Measurements from ENCODE around the gene MKRN1.
A peak's percentile ranks its signal among the peaks of the same experiment; 100 is the strongest.
"Not testable (repeated sequence)": the region's sequence is repeated elsewhere in the genome, so short reads cannot be mapped to it uniquely, and the experiment has no call there.

The MKRN1 gene, protein sequence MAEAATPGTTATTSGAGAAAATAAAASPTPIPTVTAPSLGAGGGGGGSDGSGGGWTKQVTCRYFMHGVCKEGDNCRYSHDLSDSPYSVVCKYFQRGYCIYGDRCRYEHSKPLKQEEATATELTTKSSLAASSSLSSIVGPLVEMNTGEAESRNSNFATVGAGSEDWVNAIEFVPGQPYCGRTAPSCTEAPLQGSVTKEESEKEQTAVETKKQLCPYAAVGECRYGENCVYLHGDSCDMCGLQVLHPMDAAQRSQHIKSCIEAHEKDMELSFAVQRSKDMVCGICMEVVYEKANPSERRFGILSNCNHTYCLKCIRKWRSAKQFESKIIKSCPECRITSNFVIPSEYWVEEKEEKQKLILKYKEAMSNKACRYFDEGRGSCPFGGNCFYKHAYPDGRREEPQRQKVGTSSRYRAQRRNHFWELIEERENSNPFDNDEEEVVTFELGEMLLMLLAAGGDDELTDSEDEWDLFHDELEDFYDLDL

DNA sequence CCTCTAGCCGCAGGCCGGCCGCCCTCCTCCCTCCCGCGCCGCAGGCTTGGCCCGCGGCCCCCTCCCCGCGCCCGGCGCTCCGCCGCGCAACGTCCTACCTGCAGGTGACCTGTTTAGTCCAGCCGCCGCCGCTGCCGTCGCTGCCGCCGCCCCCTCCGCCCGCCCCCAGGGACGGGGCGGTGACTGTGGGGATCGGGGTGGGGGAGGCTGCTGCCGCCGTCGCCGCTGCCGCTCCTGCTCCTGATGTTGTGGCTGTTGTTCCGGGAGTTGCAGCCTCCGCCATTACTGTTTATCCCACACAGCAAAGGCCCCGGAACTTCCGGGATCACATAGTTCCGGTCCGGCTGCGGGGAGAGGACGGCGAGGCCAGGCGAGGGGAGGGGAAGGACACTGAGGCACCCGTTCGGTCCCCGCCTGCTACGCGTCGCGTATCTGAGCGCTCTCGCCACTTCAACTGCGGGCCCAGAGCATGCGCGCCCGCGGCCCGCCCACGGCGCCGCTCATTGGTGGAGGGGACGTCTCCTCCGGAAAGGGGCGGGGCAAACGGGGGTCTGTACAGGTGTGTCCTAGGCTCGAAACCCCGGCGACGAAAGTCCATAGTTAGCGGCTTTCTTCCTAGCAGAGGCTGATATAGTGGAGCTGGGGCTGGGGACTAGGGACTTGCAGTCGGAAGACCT is at the start of gene MKRN1:
TSS of gene MKRN1 (minus strand) at position 444 of the 677 bp plus-strand sequence. CDS start at position 283, 161 bp downstream.
- peak; percentile 59 to 61 for DNase-seq (ENCODE audit: low read depth in 2 of 2)

DNA sequence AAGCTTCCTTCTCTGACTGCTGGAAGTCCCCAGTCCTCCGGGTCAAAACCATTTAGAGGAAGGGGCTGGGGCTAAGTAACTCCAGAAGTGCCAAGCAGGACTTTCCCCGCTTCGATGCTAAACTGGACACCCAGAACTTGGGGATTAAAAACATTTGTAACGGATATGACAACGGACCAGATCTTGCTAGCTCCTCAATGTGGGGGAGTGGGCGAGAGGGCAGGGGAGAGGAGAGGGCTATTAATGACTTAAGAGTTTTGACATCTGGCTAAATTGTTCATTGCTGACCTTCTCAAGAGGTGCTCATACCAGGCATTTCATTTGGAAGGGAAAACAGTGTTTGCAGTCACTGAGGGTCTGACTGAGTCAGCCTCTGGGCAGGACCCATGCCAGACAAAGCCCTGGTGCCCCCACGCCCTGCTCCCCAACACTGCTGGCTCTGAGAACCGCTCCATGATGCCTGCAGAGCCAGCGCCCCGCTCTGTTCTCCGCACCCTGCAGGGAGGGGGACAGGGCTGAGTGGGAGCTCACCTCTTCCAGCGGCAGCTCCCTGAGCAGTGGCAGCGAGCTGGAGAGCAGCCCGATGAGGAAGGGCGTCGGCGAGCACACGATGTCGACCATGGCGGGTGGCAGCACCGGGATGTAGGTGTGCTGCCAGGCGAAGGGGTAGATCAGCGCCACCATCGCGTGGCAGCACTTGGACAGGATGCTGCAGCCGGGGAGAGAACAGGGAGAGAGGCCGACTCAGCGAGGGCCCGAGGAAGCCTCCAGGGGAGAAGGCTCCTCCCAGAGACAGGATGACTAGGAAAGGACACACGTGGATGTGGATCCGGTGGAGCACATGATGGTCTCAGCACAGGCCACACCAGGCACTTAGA is 47.7 kb upstream of the MKRN1 start:
- no peak for DNase-seq (ENCODE audit: low read depth in 2 of 2)

DNA sequence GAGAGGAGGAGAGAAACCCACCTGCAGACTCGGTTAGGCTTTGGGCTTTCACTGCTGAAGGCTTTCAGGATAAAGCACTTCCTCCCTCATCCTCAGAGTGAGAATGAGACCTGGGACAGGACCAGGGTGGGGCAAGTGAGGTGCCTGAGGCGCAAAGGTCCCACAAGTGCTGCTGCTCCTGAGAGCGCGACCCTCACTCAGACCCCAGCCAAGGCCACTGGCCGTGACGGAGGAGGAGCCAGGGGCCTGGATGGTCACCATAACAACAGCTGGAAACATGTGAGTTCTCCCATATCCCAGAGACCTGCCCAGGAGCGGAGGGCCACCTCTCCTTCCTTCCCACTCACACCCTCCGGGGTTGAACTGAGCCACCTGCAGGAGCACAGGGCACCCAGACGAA is 46.9 kb upstream of the MKRN1 start:
- no peak for DNase-seq (ENCODE audit: low read depth in 2 of 2)

DNA sequence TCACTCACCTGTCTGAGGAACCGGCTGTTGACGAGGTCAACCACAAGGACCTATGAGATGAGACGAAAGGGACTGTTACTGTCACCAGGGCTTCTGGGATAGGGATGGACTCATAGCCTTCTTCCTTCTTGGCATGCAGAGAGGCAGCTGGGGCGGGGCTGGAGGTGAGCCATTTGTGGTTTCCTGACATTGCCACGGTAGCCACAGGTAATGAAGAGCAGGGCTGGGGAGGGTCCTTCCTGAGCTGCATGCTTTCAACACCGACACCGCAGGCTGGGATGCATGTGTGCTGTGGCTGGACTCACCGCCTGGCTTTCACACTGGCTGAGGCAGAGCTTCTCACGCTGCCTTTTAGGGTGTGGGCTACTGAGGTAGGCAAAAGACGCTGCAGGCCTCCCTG is 46.4 kb upstream of the MKRN1 start:
- DNase-seq (ENCODE audit: low read depth in 2 of 2) = peak in 1 of 2 experiments; percentile 49

DNA sequence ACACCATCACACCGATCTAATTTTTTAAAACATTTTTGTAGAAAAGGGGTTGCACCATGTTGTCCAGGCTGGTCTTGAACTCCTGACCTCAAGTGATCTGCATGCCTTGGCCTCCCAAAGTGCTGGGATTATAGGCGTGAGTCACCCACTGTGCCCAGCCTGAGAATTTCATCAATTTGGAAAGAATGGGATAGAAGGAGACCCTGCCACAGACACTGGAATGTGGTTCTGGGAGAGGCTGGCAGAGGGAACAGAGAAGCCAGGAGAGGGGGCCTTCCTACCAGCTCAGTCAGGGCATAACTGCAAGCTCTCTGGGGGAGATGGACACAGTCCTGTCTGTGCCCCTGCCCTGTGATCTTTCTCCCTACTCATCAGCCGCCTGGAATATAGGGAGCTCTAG is 42.1 kb upstream of the MKRN1 start:
- no peak for DNase-seq (ENCODE audit: low read depth in 2 of 2)

DNA sequence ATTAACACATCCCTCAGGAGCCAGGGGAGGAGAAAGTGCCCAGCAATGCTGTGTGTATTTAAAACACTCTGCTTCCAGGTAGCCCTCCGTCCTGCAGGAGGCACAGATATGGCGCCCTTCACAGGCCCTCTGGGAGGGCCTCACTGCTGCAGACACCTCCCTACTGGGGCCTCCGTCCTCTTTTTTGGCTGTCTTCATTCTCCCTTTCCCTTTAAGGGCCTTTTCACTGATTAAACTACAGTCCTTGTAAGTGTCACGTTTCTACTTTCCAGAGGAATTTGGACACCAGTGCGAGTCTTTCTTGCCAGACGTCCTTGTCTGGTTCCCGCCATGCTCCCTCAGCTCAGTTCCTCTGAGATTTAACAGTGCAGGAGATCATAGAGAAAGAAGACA is 39.7 kb upstream of the MKRN1 start:
- DNase-seq (ENCODE audit: low read depth in 2 of 2) = no peak

DNA sequence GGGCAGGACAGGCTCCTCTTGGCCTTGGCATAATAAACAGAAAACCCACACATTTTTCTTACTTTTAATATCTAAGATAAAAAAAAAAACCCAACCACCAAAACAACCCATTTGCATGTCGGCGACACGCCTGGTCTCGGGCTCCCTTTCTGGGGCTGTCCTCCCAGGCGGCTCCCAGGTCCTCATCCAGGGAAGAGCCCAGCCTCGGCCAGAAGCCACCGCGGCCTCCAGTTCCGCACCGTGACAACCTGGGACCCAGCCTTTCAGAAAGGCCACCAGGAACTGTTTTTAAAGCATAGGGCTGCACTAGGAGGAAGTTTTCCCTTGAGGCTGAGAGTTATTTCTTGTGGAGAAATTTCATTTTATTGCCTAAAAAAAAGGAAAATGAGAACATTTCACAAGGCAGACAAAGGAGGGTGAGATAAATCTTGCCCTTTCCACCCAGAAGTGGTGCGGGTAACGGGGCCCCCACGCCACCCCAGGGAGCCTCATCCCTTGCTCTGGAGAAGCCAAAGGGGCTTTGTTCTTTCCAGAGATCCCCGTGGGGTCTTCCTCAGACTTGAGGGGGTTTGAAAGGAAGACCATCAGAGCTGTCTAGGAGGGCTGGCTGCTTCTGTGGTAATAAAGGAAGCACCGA is 39.2 kb upstream of the MKRN1 start:
- DNase-seq (ENCODE audit: low read depth in 2 of 2) = no peak

DNA sequence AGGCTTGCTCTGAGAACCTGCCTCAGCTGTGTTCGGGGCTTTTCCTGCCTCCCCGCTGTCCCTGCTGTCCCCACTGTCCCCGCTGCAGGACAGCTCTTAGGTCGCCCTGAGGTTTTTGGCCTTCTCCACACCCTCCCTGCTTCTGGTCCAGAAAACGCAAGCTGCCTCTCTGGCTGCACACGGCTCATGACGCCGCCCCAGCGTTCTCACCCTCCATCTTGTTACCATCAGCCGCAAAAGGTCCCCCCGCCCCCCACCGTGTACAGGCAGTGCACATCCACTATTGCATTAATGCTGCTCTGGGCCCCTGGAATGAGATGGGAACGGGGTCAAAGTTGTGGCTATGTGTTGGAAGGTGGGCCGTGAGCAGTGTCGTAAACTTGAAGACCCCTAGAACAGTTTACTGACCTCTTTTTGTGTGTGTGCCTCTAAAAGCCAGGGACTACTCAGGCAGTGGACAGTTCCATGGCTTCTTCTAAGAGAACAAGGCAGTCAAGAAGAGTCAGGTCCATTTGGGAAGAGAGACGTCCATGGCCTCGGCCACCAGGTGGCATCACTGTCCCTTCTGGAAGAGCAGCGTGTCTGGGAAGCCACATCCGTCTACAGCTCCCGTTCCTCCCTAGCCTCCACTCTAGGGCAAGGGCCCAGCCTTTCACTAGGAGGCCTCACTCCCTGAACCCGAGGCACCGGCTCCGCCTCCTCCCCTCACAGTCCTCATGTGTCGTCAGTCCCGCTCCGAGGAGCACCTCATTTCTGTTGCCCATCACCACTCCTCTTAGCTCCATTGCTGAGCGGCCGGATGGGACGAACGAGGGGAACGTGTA is 38.5 kb upstream of the MKRN1 start:
- DNase-seq (ENCODE audit: low read depth in 2 of 2) = peak; percentile 70 to 72

DNA sequence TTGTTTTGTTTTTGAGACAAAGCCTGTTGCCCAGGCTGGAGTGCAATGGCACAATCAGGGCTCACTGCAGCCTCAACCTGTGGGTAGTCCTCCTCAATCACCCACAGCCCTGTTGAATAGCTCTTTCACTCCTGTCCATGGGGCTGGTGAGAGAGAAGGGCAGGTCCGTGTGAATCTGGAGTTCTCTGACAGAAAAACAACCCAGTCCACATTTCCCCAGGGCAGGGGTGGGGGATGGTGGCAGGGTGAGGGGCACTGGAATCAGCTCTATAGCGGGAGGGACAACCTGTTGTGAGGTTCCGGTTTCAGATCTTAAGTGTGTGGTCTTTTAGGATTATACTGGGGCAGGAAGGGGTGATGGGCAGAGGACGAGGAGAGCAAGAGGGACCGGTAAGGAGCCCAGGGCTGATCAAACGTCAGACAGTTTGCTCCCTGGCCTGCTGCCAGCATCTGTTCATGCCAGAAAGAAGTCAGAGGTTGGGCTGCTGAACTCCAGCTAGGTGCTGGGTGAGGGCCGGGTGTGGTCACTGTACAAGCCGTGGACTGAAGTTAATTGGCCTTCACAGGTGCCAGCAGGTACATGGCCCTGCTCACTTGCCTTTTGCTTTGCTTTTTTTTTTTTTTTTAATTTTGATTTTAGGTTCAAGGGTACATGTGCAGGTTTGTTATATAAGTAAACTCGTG is 33.2 kb upstream of the MKRN1 start:
- no peak for DNase-seq (ENCODE audit: low read depth in 2 of 2)

DNA sequence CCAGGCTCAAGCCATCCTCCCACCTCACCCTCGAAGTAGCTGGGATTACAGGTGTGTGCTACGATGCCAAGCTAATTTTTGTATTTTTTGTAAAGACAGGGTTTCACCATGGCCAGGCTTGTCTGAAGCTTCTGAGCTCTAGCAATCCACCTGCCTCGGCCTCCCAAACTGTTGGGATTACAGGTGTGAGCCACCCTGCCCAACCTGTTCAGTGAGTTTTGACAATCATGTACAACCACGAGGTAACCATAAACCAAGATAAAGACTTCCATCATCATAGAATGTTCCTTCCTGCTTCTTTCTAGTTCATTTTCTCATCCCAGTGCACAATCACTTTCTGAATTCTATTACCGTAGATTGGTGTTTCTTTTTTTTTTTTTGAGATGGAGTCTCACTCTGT is 30.5 kb upstream of the MKRN1 start:
- DNase-seq (ENCODE audit: low read depth in 2 of 2) = no peak

DNA sequence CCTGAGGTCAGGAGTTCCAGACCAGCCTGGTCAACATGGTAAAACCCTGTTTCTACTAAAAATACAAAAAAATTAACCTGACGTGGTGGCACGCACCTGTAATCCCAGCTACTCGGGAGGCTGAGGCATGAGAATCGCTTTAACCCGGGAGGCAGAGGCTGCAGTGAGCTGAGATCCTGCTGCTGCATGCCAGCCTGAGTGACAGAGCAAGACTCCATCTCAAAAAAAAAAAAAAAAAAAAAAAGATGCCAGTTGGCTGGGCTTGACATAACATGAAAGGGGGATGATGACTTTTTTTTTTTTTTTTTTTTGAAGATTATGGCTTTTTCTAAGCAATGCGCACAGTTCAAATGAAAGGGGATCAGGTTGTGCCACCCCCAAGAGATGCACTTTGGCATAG is 28.3 kb upstream of the MKRN1 start:
- not testable (repeated sequence) for DNase-seq (ENCODE audit: low read depth in 2 of 2)

DNA sequence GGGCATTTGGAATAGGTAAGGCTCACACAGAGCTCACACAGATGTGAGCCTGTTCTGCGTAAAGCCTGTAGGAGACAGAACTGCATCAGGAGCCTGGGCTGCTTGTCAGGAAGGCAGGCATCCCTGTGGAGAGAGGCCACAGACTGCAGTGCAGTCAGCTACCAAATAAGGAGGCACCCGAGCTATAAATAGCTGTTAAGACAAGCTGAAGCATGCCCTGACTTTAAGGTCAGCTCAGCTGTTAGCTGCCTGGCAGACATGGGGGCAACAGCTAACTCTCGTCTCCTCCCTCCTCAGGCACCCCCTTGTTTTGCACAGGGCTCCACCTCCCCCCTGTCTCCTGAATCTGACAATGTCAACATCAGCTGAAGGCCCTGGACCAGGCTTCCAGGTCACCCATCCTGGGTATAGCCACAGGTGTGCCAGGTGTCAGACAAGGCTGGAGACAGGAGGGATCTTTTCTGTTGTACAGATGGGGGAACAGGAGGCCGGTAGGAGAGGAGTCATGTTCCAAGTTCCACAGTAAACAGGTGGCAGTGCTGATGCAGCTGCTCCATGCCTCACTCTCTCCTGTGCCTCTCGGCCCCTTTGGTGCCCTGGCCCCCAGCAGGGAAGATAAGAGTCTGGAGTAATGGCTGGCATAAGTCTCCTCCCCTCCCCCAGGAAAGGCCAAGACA is 27.6 kb upstream of the MKRN1 start:
- peak in 1 of 2 experiments; percentile 22 for DNase-seq (ENCODE audit: low read depth in 2 of 2)

DNA sequence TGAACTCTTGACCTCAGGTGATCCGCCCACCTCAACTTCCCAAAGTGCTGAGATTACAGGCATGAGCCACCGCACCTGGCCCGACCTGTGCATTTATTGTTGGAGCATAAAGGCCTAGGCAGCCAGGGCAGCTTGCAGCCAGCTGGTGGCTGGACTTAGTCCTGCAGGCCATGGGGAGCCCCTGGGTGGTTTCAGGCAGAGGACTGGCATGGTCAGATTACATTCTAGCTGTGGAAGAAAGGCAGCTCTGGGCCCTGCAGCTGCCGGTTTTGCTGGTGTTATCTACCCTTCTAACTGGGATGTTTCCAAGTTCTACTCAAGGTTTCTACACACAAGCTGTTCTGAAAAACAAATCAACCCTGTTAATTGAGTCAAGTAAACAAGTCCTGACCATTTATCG is 22.7 kb upstream of the MKRN1 start:
- DNase-seq (ENCODE audit: low read depth in 2 of 2) = no peak

DNA sequence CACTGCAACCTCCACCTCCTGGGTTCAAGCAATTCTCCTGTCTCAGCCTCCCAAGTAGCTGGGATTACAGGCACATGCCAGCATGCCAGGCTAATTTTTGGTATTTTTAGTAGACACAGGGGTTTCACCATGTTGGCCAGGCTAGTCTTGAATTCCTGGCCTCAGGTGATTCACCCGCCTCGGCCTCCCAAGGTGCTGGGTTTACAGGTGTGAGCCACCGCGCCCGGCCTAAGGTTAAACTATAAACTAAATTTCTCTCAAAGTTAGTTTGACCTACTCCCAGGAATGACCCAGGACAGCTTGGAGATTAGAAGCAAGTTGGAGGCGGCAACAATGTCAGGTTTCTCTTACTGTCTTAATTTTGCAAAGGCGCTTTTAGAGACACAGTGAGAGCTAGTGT is 18.5 kb upstream of the MKRN1 start:
- not testable (repeated sequence) for DNase-seq (ENCODE audit: low read depth in 2 of 2)

DNA sequence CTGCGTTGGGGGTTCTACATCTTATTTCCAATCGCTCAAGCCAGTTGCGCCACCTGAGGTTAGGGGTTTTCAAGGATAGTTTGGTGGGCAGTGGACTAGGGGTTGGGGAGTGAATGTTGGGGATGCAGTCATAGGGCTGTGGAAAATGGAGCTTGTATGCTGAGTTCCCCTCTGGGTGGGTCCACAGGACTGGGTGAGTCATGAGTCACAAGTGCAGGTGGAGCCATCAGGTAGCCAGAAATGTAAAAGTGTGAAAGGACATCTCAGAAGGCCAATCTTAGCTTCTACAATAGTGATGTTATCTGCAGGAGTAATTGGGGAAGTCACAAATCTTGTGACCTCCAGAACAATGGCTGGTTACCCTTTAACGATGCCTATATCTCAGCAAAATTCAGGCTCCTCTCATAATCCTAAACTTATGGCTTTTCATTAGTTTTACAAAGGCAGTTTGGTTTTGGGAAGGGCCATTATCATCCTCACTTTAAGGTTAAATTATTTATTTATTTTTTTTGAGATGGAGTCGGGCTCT is 18.0 kb upstream of the MKRN1 start:
- no peak for DNase-seq (ENCODE audit: low read depth in 2 of 2)

DNA sequence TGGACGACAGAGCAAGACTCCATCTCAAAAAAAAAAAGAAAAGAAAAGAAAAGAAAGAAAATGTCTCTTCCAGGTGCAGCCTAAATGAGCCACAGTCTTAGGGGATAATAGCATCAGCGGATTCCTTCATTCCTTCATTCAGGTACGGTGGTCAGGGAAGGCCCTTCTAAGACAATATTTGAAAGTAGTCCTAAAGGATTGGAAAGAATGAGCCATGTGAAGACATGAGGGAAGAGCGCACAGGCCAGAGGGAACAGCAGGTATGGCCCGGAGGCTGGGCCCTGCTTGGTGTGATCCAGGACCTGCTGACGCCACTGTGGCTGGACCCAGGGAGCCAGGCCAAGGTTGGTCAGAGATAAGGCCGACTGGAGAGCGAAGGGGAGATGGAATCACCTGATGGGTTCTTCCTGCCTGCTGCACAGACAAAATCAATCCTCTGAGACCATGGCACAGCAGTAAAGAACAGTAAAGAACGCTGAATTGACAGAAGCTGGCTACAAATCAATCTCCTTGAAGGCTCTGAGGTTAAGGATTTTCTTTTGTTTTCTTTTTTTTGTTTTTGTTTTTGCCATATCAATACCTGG is 16.3 kb upstream of the MKRN1 start:
- no peak for DNase-seq (ENCODE audit: low read depth in 2 of 2)

DNA sequence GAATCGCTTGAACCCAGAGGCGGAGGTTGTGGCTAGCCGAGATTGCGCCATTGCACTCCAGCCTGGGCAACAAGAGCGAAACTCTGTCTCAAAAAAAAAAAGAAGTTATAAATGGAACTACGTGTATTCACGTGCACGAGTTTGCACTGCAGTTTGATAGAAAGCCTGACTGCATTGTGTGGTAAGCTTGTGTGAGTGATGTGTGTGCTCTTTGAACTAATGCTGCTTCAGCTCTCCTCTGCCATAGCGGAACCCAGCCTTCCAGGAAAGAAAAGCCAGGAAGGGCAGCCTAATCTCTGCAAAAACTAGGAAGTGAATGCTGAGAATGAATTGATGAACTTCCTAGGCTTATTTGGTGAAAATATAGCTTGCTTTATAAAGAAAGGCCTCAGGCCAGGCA is 15.6 kb upstream of the MKRN1 start:
- no peak for DNase-seq (ENCODE audit: low read depth in 2 of 2)

DNA sequence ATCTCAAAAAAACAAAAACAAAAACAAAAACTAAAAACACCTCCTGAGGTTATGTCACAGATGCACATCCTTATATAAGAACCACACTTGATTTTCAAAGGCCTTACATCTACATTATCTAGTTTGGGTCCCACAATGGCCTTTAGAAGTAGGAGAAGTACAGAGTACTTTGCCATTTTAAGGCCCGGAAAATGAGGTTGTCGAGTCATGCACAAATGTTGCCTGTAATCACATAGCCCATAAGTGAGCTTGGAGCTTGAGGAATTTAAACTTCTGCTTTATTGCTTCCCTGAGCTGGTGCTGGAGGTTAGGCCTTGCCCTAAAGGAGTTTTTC is 9.7 kb upstream of the MKRN1 start:
- DNase-seq (ENCODE audit: low read depth in 2 of 2) = no peak
